ENCODE data around the gene EGFLAM.

DNA sequence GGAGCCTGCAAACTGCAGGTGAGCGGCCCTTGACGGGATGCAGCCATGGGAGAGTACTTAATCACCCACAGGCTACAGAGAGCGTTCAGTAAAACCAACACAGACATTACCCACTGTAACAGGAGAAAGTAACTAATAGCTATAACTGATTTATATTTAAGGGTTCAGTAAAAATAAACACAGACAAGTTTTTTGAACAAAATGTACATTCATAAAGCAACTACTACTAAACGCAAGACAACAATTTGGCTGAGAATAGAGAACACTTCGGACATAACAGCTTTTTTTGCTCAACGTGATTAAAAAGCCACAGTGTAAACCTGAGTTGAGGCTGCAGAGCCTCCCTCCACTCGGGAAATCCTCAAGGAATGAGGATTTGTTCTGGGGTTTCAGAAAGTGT is 236.4 kb downstream of the EGFLAM start:
- no peak for TF ChIP-seq POLR2A (IDR thresholded peaks at IDR 0.05)
- TF ChIP-seq, protein P1, sequence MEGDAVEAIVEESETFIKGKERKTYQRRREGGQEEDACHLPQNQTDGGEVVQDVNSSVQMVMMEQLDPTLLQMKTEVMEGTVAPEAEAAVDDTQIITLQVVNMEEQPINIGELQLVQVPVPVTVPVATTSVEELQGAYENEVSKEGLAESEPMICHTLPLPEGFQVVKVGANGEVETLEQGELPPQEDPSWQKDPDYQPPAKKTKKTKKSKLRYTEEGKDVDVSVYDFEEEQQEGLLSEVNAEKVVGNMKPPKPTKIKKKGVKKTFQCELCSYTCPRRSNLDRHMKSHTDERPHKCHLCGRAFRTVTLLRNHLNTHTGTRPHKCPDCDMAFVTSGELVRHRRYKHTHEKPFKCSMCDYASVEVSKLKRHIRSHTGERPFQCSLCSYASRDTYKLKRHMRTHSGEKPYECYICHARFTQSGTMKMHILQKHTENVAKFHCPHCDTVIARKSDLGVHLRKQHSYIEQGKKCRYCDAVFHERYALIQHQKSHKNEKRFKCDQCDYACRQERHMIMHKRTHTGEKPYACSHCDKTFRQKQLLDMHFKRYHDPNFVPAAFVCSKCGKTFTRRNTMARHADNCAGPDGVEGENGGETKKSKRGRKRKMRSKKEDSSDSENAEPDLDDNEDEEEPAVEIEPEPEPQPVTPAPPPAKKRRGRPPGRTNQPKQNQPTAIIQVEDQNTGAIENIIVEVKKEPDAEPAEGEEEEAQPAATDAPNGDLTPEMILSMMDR (IDR thresholded peaks at IDR 0.05): no peak
